C4-2B (cell line): ENCODE data around the gene NOP56.

Source experiments
- CTCF ChIP-seq: fragments of 450-650 bp; conservative IDR thresholded peaks from 2 replicates; pipeline ENCODE4 v1.5.1; 2017; ENCODE audit warnings: mild to moderate bottlenecking
- ZFX ChIP-seq: fragments of 450-650 bp; IDR thresholded peaks from 2 replicates; pipeline ENCODE4 v1.6.1; 2017

- TF ChIP-seq ZFX: no peak
- no peak for TF ChIP-seq CTCF
Measured at GRCh38 chr20:2698186-2698817, 45.9 kb downstream of the NOP56 start.
